ENCODE results near the gene OR1A1.

GRCh38 chr17:3167574-3167973, 39.9 kb upstream of the OR1A1 start:
- TF ChIP-seq CTCF (IDR thresholded peaks at IDR 0.05; ENCODE audit: borderline replicate concordance, extremely low read depth, low read length, poor library complexity, severe bottlenecking) (no peak), EZH2 (IDR thresholded peaks at IDR 0.05; ENCODE audit: borderline replicate concordance, low read depth, low read length, severe bottlenecking) (no peak)
